OCI-LY7 (cell line): ENCODE results near the gene NINL.

Experiments
- EZH2phosphoT487 ChIP-seq: fragments of 200-600 bp; sonication (generic); IDR thresholded peaks from 2 replicates; pipeline ENCODE4 v1.6.1; 2018; ENCODE audit warnings: low read depth, borderline replicate concordance, mild to moderate bottlenecking, mixed run types, antibody characterized with exemption, low read length, moderate library complexity, mixed read lengths
- TF ChIP-seq, protein P1 (sequence below): fragments of 200-600 bp; sonication (generic); conservative IDR thresholded peaks from 2 replicates; pipeline ENCODE4 v1.5.1; 2014; ENCODE audit warnings: mild to moderate bottlenecking, antibody characterized with exemption, low read length, moderate library complexity, mixed read lengths

DNA sequence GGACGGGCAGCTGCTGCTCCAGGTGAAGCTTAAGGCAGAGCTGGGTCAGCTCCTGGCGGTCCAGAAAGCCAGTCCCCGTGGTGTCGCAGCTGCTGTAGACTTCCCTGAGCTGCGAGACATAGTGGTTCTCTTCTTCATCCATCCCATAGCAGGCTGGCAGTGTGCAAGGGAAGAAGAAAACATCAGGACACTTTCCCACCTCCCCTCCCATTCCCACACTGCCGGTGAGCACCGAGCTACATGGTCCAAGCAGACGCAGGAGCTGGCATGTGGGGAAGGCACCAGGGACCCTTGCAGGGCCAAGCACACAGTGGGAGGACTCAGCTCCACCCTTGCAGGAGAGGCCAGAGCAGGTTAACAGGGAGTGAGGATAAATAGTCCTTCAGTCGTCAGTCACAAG lies 58.9 kb downstream of the NINL start:
- TF ChIP-seq, protein P1, sequence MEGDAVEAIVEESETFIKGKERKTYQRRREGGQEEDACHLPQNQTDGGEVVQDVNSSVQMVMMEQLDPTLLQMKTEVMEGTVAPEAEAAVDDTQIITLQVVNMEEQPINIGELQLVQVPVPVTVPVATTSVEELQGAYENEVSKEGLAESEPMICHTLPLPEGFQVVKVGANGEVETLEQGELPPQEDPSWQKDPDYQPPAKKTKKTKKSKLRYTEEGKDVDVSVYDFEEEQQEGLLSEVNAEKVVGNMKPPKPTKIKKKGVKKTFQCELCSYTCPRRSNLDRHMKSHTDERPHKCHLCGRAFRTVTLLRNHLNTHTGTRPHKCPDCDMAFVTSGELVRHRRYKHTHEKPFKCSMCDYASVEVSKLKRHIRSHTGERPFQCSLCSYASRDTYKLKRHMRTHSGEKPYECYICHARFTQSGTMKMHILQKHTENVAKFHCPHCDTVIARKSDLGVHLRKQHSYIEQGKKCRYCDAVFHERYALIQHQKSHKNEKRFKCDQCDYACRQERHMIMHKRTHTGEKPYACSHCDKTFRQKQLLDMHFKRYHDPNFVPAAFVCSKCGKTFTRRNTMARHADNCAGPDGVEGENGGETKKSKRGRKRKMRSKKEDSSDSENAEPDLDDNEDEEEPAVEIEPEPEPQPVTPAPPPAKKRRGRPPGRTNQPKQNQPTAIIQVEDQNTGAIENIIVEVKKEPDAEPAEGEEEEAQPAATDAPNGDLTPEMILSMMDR: no peak
- TF ChIP-seq EZH2phosphoT487: no peak
